Right lobe of liver (tissue), 4 donors: ENCODE results near the gene KRT17.

Experiments used
- POLR2A ChIP-seq: fragments of 450-650 bp; IDR thresholded peaks from one replicate; pipeline ENCODE4 v1.6.1; 2017; ENCODE audit warnings: antibody characterized with exemption, mild to moderate bottlenecking
- TF ChIP-seq, protein P1 (sequence below), 4 donors: fragments of 200-600 bp in 3 of 4; fragments of 450-650 bp in 1 of 4; IDR thresholded peaks; one replicate each; pipeline versions ENCODE4 v1.5.1 to v1.8.0; 2016 to 2022; ENCODE audit warnings: antibody characterized with exemption in 4 of 4, mild to moderate bottlenecking in 2 of 4
- donor health status: DM: no; HTN: no; CAD: no.
- donor health status: DM: no; HTN: no; CAD: no.
- donor health status: DM: no; HTN: yes; CAD: no.

DNA sequence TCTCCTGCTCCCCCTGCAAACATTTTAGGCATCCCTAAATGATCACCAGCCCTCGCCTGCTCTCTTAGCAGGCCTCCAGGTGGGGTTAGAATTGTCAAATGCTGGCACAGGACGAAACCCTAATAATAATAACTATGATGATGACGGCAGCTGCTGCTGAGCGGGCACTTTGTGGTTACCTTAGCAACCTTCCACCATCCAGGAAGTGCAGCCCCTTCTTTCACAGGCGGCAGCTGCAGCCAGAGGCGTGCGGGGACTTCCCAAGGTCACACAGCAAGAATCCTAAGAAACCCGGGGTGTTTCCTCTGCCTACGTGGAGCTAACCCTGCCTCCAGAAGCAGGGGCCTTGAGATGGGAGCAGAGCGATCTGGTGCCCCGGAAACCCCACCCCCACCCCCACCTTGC is 41.9 kb upstream of the KRT17 start:
- TF ChIP-seq, protein P1, sequence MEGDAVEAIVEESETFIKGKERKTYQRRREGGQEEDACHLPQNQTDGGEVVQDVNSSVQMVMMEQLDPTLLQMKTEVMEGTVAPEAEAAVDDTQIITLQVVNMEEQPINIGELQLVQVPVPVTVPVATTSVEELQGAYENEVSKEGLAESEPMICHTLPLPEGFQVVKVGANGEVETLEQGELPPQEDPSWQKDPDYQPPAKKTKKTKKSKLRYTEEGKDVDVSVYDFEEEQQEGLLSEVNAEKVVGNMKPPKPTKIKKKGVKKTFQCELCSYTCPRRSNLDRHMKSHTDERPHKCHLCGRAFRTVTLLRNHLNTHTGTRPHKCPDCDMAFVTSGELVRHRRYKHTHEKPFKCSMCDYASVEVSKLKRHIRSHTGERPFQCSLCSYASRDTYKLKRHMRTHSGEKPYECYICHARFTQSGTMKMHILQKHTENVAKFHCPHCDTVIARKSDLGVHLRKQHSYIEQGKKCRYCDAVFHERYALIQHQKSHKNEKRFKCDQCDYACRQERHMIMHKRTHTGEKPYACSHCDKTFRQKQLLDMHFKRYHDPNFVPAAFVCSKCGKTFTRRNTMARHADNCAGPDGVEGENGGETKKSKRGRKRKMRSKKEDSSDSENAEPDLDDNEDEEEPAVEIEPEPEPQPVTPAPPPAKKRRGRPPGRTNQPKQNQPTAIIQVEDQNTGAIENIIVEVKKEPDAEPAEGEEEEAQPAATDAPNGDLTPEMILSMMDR (IDR thresholded peaks at IDR 0.05) = no peak
- TF ChIP-seq POLR2A = no peak
